Caco-2 (cell line): Measurements from ENCODE around the gene VPS8. TPM values are rescaled to one million over a fixed set of nuclear protein-coding genes. Genes with fewer than 3 reads are reported as not detected.

Experiments
- BruUV-seq: library from RNA; stranded (reverse); fragments of 400-500 nt; replicated peaks from 2 replicates; lab custom pipeline; 2021; lab: Mats Ljungman, UMichigan
- CTCF ChIA-PET: fragments of 300-600 bp; sonication (Branson Sonifier 250); formaldehyde crosslinking; loops from one replicate; lab custom pipeline; 2022; ENCODE audit warnings: antibody characterized with exemption; lab: Charles Lee
- POLR2A ChIA-PET: fragments of 300-600 bp; sonication (Branson Sonifier 250); formaldehyde crosslinking; loops from one replicate; lab custom pipeline; 2022; ENCODE audit warnings: antibody characterized with exemption; lab: Charles Lee
- DNase-seq, 2 experiments: peaks; one replicate each; pipeline versions ENCODE4 v3.0.0 to v3.0.0-alpha.2; 2020 to 2022
- H3K27me3 ChIP-seq: replicated peaks from 2 replicates; pipeline ENCODE4 v1.6.0; 2011; ENCODE audit warnings: low read length; ENCODE audit not compliant: control insufficient read depth, insufficient read depth
- H3K36me3 ChIP-seq: 2 replicates; pipeline ENCODE4 v1.5.1; 2011; ENCODE audit warnings: low read length; ENCODE audit not compliant: control insufficient read depth, insufficient read depth
- H3K4me1 ChIP-seq: fragments of 250-450 bp; sonication (Bioruptor Pico); 2 replicates; pipeline ENCODE4 v1.5.1; 2020; ENCODE audit warnings: mild to moderate bottlenecking
- H3K4me3 ChIP-seq: 2 replicates; pipeline ENCODE4 v1.5.1; 2011; ENCODE audit warnings: low read depth, mild to moderate bottlenecking, control low read depth, low read length
- H3K9me3 ChIP-seq: fragments of 250-450 bp; sonication (Bioruptor Pico); 2 replicates; pipeline ENCODE4 v1.5.1; 2020; ENCODE audit warnings: mild to moderate bottlenecking, moderate library complexity
- H3K27ac Mint-ChIP-seq: one replicate; pipeline ENCODE4 v1.8.0; 2022; ENCODE audit warnings: mixed read lengths; ENCODE audit not compliant: unreplicated experiment
- H3K27me3 Mint-ChIP-seq: one replicate; pipeline ENCODE4 v1.8.0; 2022; ENCODE audit warnings: mixed read lengths; ENCODE audit not compliant: insufficient read depth, unreplicated experiment
- H3K36me3 Mint-ChIP-seq: one replicate; pipeline ENCODE4 v1.8.0; 2022; ENCODE audit warnings: mild to moderate bottlenecking, mixed read lengths; ENCODE audit not compliant: insufficient read depth, unreplicated experiment
- H3K4me1 Mint-ChIP-seq: one replicate; pipeline ENCODE4 v1.8.0; 2022; ENCODE audit warnings: low read depth, mixed read lengths; ENCODE audit not compliant: unreplicated experiment
- H3K4me3 Mint-ChIP-seq: one replicate; pipeline ENCODE4 v1.8.0; 2022; ENCODE audit warnings: mild to moderate bottlenecking, moderate library complexity, mixed read lengths; ENCODE audit not compliant: unreplicated experiment
- H3K9me3 Mint-ChIP-seq: one replicate; pipeline ENCODE4 v1.8.0; 2022; ENCODE audit warnings: mixed read lengths; ENCODE audit not compliant: unreplicated experiment
- intact Hi-C: fragments of 100-400 bp; cut with micrococcal nuclease; formaldehyde crosslinking; loops from one replicate; pipeline ENCODE4 v1.10.0; 2022; ENCODE audit not compliant: unreplicated experiment
- total RNA-seq: library from RNA; stranded (reverse); gene quantifications from 2 replicates; pipeline ENCODE4 v1.2.3, GENCODE V29; 2022
- TF ChIP-seq, protein P1 (sequence below), 2 experiments: fragments of 200-600 bp in 1 of 2; IDR thresholded peaks; 1 replicate in 1 of 2; 2 replicates in 1 of 2; pipeline versions ENCODE4 v1.5.1 to v1.8.0; 2011 to 2022; ENCODE audit warnings: antibody characterized with exemption in 1 of 2, control low read depth in 1 of 2, inconsistent platforms in 1 of 2, low read depth in 1 of 2, low read length in 1 of 2, mild to moderate bottlenecking in 1 of 2, moderate library complexity in 1 of 2; ENCODE audit not compliant: insufficient read depth in 1 of 2, severe bottlenecking in 1 of 2, unreplicated experiment in 1 of 2

VPS8 gene
- total RNA-seq, 1 experiment from 2014 or later = 44.7 TPM

DNA sequence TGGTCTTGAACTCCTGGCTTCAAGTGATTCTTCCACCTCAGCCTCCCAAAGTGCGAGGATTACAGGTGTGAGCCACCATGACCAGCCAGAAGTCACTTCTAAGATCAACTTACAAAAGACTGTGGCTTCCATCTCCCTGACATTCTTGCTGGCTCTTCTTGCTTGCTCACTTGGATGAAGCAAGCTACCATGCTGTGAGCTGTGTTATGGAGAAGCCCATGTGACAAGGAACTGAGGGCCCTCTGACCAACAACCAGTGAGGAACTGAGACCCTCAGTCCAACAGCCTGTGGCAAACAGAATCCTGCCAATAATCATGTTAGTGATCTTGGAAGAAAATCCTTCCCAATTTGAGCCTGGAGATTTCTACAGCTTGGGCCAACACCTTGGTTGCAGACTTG, 7.2 kb upstream of the VPS8 start:
- H3K9me3 ChIP-seq = no peaks in the 10 kb centered on the region
- no peaks in the 10 kb centered on the region for H3K27me3 ChIP-seq
- Mint-ChIP-seq H3K27ac (no peak overlapping the region), H3K4me1 (peaks cover 32% of the 10 kb centered on the region), H3K27me3 (no peaks in the 10 kb centered on the region), H3K4me3 (no peak overlapping the region), H3K36me3 (no peaks in the 10 kb centered on the region), H3K9me3 (no peaks in the 10 kb centered on the region)
- ChIA-PET POLR2A (no interaction called here), CTCF (interaction anchor here (1.4 to 1.6 kb wide), 3 partner anchors 20 to 243 kb away, joined by 3 to 4 read pairs (median 3); partner anchors contain the start of gene EPHB3)
- peaks cover 21% of the 10 kb centered on the region for H3K4me1 ChIP-seq
- H3K4me3 ChIP-seq = no peak overlapping the region
- BruUV-seq = no TSS peak
- no peak for DNase-seq
- no peaks in the 10 kb centered on the region for H3K36me3 ChIP-seq
- TF ChIP-seq, protein P1, sequence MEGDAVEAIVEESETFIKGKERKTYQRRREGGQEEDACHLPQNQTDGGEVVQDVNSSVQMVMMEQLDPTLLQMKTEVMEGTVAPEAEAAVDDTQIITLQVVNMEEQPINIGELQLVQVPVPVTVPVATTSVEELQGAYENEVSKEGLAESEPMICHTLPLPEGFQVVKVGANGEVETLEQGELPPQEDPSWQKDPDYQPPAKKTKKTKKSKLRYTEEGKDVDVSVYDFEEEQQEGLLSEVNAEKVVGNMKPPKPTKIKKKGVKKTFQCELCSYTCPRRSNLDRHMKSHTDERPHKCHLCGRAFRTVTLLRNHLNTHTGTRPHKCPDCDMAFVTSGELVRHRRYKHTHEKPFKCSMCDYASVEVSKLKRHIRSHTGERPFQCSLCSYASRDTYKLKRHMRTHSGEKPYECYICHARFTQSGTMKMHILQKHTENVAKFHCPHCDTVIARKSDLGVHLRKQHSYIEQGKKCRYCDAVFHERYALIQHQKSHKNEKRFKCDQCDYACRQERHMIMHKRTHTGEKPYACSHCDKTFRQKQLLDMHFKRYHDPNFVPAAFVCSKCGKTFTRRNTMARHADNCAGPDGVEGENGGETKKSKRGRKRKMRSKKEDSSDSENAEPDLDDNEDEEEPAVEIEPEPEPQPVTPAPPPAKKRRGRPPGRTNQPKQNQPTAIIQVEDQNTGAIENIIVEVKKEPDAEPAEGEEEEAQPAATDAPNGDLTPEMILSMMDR (IDR thresholded peaks at IDR 0.05; ENCODE audit: insufficient read depth in 1 of 2, low read depth in 1 of 2, low read length in 1 of 2, severe bottlenecking in 1 of 2, unreplicated experiment in 1 of 2) = no peak
- intact Hi-C loops = no loop called here

DNA sequence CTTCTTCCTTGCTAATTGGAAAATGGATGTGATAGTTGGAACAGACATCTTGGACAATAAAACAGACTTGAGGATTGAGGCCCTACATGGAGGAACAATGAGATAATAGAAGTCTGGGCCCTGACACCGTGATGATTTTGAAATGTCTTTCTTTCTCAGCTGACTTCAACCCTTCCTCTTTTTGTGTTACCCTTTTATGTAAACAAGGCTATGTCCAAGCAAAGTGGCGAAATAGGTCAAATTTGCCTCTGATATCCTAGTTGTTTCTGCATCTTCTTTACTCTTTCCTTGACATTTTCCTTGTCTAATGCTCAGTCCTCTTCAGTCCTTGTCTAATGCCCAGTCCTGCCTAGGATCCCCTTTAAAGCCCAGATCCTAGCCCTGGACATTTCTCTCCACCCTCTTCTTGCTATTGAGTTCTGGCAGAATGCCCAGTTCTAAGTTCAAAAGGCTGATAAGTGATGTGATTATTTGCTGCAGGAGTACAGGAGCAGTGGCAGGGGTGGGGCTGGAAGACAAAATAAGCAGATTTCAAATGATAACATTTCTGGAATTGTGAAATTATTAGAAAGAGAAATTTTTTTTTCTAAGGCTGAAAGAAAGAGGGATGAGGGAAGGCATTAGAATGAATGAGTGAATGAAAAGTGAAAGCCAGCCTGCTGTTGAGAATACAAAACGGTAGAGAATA, 6.5 kb upstream of the VPS8 start:
- Histone ChIP-seq H3K36me3 (no peaks in the 10 kb centered on the region), H3K9me3 (no peaks in the 10 kb centered on the region), H3K4me1 (peaks cover 14% of the 10 kb centered on the region), H3K4me3 (no peak overlapping the region), H3K27me3 (no peaks in the 10 kb centered on the region)
- DNase-seq = no peak
- no TSS peak for BruUV-seq
- H3K27ac Mint-ChIP-seq = no peak overlapping the region
- no peaks in the 10 kb centered on the region for H3K27me3 Mint-ChIP-seq
- no peaks in the 10 kb centered on the region for H3K9me3 Mint-ChIP-seq
- H3K4me3 Mint-ChIP-seq = no peak overlapping the region
- POLR2A ChIA-PET = no interaction called here
- intact Hi-C loops = no loop called here
- CTCF ChIA-PET = no interaction called here
- no peaks in the 10 kb centered on the region for H3K36me3 Mint-ChIP-seq
- TF ChIP-seq, protein P1 (IDR thresholded peaks at IDR 0.05; ENCODE audit: insufficient read depth in 1 of 2, low read depth in 1 of 2, low read length in 1 of 2, severe bottlenecking in 1 of 2, unreplicated experiment in 1 of 2) = no peak
- H3K4me1 Mint-ChIP-seq = peaks cover 26% of the 10 kb centered on the region

DNA sequence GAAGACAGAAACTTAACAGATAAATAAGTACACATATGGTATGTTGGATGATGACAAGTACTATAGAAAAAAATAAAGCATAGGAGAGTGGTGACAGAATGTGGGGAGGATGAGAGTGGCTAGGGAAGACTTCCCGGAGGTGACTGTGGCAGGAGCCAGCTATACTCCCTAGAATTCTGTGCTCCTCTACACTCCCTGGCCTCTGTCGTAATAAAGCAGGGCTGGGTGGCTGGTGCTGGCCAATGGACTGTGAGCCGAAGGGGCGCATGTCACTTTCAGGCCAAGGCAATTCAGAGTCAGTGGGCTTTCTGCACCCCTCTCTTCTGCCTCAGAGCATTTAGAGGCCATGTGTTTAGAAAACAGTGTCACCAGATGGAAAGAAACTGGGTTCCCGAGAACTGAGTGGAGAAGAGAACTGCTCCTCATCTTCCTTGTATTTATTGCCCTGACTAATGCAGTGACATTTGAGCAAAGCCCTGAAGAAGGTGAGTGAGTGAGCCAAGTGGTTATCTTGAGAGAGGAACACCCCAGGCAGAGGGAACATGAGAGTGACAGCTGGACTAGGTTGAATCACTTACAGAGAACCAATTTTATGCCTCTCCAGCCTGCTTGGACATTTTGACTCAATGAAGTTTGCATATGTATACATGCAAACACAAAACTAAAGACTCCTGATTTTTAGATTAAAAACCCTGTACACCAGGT, 5.2 kb upstream of the VPS8 start:
- Histone ChIP-seq H3K9me3 (no peaks in the 10 kb centered on the region), H3K36me3 (no peaks in the 10 kb centered on the region), H3K4me1 (peaks cover 9% of the 10 kb centered on the region), H3K27me3 (no peaks in the 10 kb centered on the region), H3K4me3 (no peak overlapping the region)
- Mint-ChIP-seq H3K4me1 (peaks cover 23% of the 10 kb centered on the region), H3K27me3 (no peaks in the 10 kb centered on the region), H3K36me3 (peaks cover 1% of the 10 kb centered on the region), H3K27ac (no peak overlapping the region), H3K9me3 (no peaks in the 10 kb centered on the region), H3K4me3 (no peak overlapping the region)
- BruUV-seq = no TSS peak
- POLR2A ChIA-PET = no interaction called here
- no peak for DNase-seq
- CTCF ChIA-PET = no interaction called here
- intact Hi-C loops = no loop called here
- TF ChIP-seq, protein P1 (IDR thresholded peaks at IDR 0.05; ENCODE audit: insufficient read depth in 1 of 2, low read depth in 1 of 2, low read length in 1 of 2, severe bottlenecking in 1 of 2, unreplicated experiment in 1 of 2) = no peak
